NCI-H446 treated with DMSO at 0.1 percent for 48 hours (cell line): Measurements from ENCODE around the gene IFRD2.
A peak's percentile ranks its signal among the peaks of the same experiment; 100 is the strongest.
"Not testable (repeated sequence)": the region's sequence is repeated elsewhere in the genome, so short reads cannot be mapped to it uniquely, and the experiment has no call there.

Source experiments
- DNase-seq: peaks from one replicate; lab custom pipeline; 2025; lab: John Stamatoyannopoulos, UW

IFRD2 gene

DNA sequence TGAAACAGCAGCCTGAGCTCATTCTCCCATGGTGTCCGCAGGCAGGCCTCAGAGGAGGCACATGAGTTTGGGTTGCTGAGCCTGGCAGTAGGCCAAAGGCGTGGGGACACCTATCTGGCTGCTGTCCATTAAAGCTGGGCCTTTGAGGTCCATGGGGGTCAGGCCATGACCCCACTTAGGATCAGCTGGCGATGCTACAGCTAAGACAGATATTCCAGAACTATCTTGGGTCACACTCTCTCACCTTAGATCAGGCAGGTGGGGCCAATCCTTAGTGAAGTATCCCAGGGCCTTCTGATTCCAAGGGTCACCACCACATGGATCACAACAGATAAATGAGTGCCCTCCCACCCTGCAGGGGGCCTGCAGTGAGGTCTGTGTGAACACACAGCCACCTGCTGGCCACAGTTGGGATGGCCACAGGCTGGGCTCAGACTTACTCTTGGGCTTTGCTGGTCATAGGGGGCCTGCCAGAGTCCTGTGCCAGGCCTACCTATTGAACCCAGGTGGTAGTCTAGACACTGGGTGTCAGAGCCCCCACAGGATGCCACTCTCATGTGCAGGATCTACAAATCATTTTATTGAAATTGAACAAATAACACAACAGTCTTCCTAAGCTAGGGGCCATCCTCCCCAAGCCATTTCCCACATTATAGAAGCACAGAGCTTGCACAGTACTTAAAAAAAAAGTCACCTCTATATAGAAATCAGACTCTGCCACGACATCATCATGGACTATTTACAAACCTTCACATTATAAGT, 32.3 kb upstream of the IFRD2 start:
- no peak for DNase-seq

DNA sequence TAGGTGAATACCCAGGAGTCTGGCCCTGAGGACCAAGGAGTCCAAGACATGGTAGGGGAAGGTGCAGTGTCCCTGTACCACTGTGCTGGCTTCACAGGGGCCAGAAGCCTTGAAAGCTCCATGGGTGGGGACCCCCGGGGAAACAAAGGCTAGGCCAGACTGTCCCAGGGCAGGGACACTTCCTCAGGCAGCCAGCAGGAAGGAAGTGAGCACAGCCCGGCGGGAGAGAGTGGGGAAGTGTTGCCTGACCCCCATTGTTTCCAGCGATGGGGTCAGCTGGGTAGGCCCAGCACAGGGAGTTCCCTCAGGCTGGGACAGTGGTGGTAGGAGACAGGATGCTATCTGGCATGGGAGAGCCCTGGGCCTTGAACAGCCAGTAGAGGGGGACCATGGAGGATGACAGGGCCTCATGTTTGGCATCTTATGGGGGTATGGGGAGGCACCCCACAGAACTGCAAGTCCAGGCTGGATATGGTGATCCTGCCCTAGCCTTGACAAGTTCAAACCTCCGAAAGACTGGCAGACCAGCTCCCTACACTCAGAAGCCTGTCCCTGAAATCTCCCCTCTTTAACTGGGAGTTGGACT, 31.5 kb upstream of the IFRD2 start:
- DNase-seq, result no peak

DNA sequence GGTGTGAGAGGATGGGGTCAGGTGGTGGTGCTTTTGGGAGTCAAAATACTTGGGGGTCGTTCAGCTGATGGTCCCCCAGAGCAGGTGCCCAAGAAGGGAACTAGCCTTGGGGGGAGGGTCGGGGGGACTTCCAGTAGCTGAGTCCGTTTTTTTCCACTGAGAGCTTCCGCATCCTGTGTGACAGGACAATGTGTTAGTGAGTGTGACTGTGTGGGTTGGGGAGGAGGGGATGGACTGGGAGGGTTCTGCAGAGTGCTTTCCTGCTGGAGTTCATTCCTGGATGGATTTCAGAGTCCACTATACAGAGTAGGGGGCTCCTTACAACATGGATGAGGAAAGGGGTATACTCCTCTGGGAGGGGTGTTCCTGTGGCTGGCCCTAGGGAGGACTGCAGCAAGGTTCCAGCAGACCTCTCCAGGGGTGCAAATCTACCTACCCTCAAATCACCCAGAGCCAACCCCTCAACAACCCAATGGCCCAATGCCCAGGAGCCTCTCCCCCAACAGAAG, 30.9 kb upstream of the IFRD2 start:
- no peak for DNase-seq

DNA sequence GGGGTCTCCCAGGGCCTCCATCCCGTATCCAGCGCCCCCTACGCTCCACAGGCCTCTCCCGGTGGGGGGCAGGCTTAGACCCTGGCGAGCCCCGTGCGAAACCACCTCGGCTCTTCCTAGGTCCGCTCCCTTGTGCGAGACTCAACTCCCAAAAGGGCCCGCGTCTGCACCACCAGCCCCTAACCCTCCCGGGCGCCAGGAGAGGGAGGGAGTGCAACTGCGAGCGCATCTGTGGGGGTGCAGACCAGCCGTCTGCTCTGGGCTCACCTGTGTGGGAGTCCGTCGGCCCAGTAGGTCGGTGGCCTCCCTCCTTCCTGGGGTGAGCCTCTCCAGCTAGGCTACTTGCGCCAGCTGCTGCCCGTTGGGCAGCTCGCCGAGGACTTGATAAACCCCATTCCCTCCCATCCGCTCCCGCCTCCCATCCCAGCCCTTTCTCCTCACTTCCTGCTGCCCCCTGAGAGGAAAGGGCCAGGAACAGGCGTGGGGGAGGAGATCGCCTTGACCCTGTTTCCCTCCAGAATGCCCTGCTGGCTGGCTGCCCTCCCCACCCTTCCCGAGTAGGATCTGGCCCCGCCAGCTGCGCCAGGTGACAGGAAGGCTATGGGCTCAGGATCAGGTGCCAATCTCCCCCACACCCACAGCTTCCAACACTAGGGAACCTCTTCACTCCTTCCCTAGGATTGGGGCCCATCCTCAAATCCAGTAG, 30.3 kb upstream of the IFRD2 start, which contains the start of gene HYAL2:
TSS of gene HYAL2 (minus strand) at position 360 of the 706 bp plus-strand sequence. CDS start 2,256 bp downstream, outside the sequence.
- DNase-seq, result no peak

DNA sequence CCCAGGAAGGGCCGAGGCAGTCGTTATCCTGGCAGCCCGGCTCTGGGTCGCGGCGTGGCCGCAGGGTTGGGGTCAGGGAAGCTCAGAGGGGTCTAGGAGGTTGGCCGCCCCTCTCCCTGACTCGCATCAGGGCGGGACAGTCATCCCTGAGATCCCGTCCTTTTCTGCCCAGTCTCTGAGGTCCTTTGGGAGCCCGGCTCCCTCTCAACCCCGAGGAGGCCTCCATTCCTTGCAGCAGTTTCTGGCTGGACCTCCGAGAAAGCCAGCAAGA, 29.8 kb upstream of the IFRD2 start:
- DNase-seq, result no peak

DNA sequence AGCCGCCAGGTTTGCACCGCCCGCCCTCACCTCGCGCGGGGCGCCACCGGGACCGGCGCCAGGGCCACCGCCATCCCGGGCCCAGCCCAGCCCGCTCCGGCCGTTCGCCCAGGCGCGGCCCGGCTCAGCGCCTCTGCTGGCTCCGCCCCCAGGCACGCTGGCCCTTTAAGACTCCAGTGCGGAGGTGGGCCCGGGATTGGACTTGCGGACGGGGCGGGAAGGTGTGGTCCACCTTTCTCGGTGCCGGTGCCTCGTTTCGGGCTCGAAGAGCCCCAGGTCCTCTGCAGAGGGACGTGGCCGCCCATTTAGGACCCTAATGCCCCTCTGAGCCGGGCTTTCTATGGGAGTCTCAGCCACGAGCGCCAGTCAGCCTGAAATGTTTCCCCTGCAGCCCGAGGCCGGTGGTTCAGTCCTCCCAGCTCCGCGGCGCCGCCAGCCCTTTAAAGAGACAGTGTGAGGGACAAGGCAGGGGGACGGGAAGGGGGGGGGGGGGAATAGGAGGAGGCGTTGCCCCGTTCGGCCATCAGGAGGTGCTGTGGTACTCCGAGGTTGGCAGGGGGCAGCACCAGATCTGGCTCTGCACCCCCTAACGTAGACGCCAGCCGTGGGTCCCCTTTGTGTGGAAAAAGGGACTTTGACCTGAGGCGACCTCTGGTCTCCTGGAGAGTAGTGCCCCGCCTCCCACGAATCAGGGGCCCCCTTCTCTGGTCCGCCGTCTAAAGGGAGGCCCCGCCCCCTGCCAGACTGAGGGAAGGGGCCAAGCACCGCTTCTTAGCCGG, 29.3 kb upstream of the IFRD2 start:
- DNase-seq, result peak; percentile 56

DNA sequence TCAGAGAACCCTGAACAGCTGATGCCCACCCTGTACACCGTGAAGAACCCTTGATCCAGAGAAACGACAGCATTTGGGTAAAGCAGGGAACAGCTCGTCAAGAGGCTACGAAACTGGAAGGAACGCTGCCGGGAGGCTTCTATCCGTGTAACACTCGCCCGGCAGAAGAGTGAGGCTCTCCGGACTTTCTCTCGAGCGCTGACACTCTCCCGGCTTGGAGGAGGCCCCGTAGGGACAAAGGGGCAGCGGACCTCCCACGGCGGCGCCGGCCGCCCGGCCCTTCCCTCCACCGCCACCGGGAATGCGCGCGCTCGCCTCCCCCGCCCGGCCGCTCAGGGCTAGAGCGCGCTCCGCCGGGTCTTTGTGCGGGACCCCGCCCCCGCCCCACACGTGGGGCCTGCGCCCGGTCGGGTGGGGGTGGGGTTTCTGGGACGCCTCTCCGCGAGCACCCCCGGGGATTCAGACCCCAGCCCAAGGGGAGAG, 28.7 kb upstream of the IFRD2 start:
- DNase-seq, result no peak

DNA sequence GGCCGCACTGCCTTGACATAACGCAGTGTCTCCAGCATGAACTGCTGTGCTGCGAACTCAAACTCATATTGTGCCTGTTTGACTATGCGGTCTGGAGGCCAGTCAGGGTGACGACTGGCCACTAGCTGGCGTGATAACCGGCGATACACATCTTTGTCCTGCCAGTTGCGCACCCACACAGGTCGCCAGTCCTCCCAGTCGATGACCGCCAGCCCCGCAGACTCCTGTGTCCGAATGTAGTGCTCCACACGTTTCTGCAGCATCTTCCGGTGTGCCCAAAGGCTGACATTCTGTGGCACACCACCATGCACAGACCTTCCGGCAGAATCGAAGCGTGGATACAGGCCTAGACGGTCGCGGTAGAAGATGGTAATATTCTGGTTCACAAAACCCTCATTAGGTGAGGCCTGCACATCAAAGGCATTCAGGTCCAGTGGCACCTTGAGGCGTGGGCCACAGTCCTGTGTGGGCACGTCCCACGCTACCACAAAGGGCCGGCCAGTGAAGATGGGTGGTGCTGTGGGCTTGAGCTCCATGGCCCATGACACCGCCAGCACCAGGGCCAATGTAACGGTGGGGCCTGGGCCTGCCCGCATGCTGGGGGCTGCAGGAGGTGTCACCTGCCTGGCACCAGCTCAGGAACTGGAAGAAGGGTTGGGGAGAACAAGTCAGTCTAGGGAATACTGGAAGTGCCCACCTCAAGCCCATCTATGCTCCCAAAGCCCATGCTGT, 27.8 kb upstream of the IFRD2 start:
- DNase-seq, result no peak

DNA sequence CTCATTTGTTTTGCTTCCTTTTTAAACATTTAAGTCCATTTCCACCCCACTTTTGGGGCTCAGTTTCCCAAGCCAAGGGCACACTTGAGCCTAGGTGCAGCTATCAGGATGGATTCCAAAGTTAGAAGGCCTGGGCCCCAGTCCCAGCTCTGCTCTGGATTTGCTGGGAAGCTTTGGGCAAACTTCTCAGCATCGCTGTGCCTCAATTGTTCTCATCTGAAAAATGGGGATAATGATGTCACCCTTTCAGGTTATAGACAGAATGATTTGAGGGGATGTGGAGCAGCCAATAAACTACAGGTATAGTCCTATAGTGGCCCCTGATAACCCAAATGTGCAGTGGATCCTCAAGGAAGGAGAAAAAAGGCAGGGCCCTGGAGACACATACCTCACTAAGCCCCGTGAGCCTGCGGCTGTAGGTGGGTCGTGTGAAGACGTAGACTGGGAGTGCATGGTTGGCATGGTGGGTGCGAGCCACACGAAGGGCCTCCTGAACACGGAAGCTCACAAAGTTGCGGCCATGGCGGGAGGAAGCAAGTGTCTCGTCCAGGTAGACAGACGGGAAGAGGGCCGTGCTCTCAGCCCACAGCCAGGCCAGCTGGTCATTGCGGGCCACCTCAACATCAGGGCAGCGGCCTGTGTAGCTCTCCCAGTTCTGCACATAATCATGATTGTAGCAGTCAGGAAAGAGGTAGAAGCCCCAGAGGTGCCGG, 27.1 kb upstream of the IFRD2 start:
- DNase-seq, result no peak

DNA sequence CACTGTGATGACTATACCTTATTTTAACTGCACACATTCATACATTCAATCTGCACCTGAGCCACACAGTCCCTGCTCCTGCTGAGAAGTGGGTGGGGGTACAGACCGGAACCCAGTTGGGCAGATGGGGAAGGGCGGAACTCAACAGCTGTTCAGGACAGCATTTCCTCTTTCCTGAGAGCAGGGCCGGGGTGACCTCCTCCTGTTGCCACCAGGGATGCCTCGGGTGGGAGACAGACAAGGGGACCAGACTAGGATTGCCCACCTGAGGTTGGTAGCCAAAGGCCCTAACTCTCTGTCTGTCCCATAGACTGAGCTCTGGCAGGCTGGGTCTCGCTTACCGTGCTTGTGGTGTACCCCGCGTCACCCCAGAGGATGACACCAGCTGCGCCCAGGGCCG, 26.4 kb upstream of the IFRD2 start:
- no peak for DNase-seq

DNA sequence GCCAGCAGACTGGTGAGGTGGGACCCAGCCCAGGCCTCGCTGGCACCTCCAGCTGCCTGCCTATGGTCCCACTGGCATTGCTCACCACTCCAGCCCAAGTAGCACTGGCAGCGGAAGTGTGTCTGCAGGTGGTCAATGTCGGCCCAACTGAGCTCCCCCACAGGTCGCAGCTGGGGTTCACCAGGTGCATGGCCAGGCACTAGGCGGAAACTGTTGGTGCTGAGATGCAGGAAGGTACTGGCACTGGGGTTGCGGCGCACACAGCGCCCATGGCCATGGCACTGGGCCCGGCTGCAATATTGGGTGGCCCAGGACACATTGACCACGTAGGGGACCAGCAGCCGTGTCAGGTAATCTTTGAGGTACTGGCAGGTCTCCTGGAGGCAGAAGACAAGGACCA, 25.9 kb upstream of the IFRD2 start:
- DNase-seq, result no peak

DNA sequence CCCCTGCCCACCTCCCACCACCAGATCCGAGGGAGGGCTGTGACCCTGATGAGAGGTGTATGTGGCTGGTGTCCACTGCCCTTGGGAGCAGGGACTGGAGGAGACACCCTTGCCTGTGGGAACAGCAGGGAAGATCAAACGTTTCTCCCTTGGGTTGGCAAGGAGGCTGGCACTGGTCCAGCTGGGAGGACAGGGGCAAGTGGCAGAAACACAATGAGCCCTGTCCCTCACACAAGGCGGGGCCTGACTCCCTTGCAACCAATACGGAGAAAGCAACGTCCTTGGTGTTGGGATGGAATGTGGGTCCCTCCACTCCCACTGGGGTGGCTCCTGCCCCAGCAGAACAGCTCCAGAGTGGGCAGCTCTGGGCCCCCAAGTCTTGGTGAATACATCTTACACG, 25.1 kb upstream of the IFRD2 start:
- no peak for DNase-seq

DNA sequence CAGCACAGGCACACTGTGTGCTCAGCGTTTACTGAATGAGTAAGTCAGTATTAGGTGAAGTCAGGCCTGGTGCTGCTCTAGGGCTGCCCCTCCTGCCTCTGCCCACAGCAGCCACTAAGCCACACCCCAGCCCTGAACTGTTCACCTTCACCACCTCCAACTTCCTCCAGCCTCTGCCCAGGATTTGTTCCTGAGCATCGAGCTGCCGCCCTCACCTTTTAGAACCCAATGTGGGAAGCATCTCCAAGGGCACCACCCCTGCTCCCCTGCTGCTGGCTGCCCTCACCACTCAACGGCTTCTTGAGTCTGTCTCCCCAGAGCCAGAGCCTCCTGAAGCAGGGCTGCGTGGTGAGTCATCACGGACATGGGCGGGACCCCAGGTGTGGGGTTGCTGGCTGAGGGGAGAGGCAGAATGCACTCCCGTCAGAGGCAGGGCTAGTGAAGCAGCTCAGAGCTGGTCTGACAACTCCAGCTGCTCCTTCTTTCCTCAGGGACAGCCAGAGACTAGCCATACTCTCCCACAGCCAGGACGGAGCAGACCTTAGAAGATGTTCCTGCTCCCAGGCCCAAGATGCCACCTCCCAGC, 24.5 kb upstream of the IFRD2 start:
- no peak for DNase-seq

DNA sequence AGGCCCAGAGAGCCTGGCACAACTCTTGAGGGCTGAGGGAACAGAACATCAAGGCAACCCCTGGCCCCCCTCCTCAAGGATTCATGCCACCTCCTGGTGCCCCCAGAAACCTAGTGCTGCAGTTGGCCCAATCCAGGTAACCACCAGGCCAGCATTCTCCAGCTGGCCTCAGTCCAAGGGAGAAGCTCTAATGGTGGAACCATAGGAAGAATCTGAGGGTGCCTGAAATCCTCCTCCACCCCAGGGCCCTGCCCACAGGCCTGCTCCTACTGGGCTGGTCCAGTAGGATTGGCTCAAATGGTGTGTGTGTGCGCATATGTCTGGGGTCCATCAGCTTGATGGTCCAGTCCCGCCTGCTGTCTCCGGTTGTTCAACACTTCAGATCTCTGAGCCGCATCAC, 22.6 kb upstream of the IFRD2 start:
- no peak for DNase-seq

DNA sequence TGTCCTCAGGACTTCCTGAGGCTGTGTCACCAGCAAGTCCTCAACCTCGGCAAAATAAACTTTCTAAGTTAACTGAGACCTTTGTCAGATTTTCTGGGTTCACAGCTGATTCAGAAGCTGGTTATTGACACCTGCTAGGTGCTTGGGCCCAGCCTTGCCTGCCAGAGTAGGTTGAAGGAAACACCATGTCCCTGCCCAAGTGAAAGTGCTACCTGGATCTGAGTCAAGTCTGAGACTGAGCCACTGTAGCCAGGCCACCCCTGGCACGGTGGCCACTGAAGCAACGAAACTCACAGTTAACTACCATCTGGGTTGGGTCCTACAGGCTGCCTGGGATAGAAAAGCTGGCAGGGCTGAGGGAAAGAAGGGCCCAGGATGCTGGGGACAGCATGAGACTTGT, 22.1 kb upstream of the IFRD2 start:
- DNase-seq, result no peak

DNA sequence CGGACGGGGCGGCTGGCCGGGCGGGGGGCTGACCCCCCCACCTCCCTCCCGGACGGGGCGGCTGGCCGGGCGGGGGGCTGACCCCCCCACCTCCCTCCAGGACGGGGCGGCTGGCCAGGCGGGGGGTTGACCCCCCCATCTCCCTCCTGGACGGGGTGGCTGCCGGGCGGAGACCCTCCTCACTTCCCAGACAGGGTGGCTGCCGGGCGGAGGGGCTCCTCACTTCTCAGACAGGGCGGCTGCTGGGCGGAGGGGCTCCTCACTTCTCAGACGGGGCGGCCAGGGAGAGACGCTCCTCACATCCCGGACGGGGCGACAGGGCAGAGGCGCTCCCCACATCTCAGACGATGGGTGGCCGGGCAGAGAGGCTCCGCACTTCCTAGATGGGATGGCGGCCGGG, 19.8 kb upstream of the IFRD2 start:
- not testable (repeated sequence) for DNase-seq

DNA sequence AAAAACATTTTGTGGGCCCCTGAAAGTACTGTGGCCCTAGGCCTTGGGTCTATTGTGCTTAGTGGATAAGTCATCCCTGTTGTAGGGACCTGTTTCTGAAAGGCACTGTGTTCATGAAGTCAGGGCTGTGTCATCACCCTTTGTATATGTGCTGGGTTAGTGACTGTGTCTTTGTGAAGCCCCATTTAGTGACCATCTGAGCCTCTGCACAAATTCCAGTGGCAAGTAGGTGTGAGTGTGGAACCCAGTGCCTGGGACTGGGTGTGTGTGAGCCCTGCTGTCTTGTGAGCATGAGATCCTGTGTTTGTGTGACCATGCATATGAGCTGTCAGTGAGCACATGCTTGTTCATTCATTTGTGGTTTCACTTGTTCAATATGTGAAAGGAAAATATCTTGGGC, 12.4 kb upstream of the IFRD2 start:
- DNase-seq, result no peak

DNA sequence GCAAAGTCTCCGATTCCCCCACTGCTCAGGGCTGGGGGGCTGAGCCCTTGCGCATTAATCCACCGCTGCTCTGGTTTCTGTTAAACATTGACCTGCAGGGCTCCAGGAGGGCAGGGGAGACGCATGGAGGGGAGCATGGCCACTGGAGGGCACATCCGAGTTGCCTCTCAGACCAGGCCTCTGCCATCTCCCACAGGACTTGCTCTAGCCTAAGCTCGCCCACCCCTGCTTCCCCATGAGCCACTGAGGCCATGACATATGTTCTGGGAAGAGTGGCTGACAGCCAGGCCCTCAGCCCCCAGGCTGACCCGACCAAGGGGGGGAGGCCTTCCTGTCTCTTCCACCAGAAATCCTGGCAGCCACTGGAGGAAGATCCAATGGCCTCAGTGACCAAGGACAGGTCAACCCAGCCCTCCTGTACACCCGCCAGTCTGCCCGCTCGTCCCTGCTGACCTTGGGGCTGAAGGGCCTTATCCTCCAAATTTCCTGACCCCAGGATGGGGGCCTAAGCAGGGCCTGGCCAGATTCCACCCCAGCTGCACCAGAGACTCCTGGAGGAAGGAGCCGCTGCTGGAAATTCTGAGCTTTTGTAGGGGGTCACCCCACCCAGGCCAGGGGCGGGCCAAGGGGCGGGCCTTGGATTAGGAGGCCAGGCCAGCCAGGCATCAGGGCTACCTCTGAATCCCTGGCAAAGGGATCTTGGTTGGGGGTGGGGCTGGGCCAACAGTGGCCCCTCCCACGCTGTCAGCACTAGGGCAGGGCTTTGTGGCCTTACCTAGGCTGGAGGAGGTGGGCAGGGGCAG, 11.0 kb upstream of the IFRD2 start, which contains the start of gene HYAL1:
TSS of gene HYAL1 (minus strand) at position 562 of the 803 bp plus-strand sequence. CDS start 618 bp downstream, outside the sequence.
- DNase-seq, result no peak
